ENCODE measurements around the gene GFOD1.

DNA sequence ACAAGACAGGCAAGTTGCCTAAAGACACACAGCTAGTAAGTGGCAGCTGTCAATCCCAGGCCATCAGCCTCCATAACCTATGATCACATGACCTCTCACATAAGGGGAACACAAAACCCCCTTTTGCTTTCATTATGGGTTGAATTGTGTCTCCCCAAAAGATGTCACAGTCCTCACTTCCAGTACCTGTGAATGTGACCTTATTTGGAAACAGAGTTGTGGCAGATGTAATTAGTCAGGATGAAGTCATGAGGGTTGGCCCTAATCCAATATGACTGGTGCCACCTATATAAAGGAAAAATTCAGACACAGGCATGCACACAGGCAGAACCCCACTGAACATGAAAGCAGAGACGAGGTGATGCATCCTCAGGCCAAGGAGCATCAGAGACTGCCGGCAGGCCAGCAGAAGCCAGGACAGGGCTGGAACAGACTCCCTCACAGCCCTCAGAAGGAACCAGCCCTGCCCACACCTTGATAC is 33.6 kb downstream of the GFOD1 start:
- TF ChIP-seq CTCF (IDR thresholded peaks at IDR 0.05) (no peak), TCF7L2 (IDR thresholded peaks at IDR 0.05; ENCODE audit: low read depth, low read length) (no peak)

Data from Panc1 (cell line).